Erythroblast (primary cell): Measurements from ENCODE around the gene PGAM2.

ENCODE experiments used
- DNase-seq, 2 experiments: peaks; one replicate each; lab custom pipeline; 2025; lab: John Stamatoyannopoulos, UW
- GATA1 ChIP-seq: IDR thresholded peaks from 2 replicates; pipeline ENCODE4 v1.6.1; 2011; ENCODE audit warnings: low read depth, mild to moderate bottlenecking, control low read depth, low read length, moderate library complexity
- POLR2A ChIP-seq: IDR thresholded peaks from 2 replicates; pipeline ENCODE4 v1.6.1; 2011; ENCODE audit warnings: mild to moderate bottlenecking, low read length

PGAM2 gene

DNA sequence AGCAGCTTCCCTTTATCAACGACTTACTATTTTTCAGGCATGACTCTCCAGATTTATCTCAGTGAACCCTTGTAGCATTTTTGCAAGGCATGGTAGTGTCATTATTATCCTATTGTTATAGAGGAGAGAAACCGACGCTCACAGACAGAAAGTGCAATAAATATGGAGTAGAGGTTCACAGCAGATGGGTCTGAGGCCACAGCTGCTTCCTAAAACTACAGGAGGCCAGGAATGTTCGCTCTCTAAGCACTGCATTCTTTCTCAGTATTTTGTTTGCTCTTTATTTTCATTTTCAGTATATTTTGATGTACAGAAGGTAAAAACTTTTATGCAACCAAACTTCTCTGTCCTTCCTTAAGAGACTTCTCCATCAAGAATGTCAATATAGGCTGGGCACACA lies 34.3 kb upstream of the PGAM2 start:
- TF ChIP-seq POLR2A: no peak
- no peak for DNase-seq

DNA sequence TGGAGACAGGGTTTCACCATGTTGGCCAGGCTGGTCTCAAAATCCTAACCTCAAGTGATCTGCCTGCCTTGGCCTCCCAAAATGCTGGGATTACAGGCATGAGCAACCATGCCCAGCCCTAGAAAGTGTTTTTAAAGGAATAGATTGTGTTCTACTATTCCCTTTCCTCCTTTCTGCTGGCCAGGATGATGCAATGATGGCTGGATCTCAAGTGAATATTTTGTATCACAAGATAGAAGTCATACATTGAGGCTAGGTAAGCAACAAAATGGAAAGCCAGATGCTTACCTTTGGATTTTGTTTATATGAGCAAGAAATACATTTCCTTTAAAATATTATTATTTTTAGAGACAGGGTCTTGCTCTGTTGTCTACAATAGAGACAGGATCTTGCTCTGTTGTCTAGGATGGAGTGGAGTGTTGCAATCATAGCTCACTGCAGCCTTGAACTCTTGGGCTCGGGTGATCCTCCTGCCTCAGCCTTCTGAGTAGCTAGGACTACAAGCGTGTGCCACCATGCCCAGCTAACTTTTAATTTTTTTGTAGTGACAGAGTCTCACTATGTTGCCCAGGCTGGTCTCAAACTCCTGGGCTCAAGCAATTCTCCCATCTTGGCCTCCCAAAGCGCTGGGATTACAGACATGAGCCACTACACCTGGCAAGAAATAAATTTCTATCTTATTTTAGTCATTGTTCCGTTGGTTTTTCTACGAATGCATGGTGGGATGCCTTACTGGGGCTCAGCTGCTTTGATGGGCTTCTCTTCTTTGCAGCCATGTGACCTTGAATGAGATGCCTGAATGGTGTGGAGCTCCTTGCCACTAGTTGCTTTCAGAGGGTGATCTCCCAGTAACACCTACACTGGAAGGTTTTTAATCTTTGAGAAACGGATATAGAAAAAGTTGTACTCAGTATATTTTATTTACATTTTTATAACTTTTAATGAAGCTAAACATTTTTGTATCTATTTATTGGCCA lies 33.0 kb upstream of the PGAM2 start:
- no peak for DNase-seq
- TF ChIP-seq GATA1 (no peak), POLR2A (no peak)

DNA sequence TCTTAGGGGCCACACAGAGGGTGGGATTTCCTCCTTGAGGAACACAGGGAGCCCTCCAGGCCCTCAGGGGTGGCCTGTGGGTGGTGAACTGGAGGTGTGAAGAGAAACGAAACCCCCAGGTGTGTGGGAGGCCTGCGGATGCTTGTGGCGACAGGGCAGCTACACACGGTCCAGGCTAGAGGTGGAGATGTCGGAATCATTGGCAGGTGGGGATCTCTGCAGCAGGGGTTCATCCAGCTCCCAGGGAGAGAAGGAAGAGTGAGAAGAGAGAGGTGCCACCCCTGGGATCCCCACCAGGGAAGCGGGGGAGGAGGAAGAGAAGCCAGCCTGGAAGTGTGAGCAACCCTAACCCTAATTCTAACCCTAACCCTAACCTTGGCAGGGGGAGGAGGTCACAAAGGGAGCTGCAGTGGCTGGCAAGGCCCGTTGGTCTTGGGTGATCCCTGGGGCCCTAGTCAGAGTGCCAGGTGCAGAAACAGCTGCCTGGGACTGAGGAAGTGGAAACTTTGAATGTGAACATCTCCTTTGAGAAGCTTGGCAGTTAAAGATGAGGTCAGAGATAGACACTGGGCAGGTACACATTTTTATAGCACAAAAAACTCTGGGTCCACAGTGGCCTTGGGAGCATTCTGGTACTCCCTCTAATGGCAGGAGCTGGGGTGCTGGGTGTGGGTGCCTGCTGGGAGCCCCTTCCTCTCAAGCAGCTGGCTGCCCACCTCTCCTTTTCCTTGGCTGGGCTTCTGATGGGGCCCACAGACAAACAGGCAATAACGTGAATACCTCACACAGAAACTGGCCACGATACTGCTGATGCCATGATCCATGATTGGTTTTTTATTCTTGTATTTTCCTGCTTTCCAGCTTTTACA lies 31.9 kb upstream of the PGAM2 start:
- TF ChIP-seq POLR2A: no peak
- no peak for TF ChIP-seq GATA1
- DNase-seq: no peak

DNA sequence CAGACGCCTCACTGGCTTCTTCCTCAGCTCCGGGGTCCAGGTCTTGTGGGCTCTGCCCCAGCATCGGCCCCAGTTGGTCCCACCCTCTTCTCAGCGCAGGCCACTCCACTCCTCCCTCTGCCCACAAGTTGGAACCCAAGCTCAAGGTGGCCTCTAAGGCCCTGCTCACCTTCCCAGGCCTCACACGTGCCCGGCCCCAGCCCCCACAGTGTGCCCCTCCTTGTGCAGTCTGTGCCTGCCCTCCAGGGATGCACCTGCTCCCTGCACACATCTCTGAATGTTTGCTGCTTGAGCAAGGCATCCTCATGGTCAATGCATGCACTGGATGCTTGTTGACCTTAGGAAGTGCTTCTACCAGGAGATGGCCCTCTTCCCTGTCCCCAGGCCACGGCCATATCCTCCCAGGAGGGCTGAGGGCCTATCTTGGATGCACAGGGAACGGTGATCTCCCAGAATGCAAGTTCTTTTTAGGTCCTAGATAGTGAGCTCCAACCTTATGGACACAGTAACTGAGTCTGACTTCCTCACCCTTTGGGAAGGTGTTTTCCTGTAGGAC lies 31.0 kb upstream of the PGAM2 start:
- no peak for DNase-seq
- no peak for TF ChIP-seq GATA1
- TF ChIP-seq POLR2A: no peak

DNA sequence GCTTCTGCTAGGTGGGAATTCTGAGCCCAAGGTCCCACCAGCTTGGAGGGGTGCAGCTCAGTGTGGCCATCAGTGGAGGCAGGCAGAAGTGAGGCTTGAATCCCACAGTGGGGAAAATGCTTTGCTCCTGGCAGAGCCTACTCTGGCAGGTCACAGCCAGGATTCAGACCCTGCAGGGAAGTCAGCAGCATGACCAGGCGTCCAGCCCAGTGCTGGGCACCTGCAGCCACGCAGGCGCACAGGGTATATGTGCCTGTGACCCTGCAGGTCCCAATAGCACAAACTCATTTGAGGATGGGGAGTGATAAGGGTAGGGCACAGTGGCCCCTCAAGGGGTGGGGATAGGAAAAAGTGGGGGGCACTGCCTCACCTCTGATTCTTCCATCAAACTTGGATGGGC lies 30.4 kb upstream of the PGAM2 start:
- no peak for DNase-seq
- TF ChIP-seq GATA1 (no peak), POLR2A (no peak)

DNA sequence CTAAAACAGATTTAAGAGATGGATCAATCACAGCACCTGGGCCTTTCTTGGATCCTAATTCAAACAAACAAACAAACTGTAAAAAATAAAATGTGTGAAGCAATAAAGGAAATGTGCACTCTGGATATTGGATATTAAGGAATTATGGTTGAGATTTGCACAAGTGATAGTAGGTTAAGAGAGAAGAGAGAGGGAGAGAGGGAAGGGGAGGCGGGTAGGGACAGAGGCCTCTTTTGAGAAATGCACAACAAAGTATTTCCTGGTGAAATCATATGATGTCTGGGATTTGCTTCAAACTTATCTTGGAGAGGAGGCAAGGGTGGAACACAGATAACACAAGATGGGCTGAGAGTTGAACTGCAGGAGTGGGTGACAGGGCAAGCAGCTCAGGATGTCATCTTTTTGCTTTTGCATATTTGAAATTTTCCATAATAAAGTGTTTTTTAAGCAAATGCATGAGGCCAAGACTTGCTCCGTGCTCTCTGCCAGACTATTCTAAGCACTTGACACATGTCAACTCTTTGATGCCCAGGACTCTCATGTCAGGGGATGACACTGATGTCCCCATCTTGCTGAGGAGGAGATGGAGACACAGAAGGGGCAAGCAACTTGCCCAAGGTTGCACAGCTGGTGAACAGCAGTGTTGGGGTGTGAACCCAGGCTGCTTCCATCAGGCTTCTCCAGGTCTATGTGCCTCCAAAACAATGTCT lies 29.7 kb upstream of the PGAM2 start:
- no peak for TF ChIP-seq GATA1
- no peak for TF ChIP-seq POLR2A
- no peak for DNase-seq

DNA sequence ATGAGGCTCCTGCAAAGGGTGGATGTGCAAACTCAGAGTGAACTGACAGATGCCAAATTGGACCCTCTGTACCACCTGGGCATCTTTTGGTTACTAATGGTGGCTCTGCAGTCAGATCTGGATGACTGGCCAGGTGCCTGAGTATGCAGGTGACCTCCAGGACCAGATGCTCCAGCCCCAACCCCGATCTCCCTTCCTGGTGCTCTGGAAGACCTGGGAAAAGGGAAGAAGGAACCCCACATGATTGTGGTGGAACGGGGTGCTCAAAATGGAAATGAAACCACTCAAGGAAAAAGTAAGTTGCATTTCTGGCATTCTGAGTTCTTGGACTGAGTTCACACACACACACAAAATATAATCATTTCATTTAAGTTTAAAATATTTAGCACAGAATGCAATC lies 29.0 kb upstream of the PGAM2 start:
- DNase-seq: no peak
- no peak for TF ChIP-seq GATA1
- TF ChIP-seq POLR2A: no peak

DNA sequence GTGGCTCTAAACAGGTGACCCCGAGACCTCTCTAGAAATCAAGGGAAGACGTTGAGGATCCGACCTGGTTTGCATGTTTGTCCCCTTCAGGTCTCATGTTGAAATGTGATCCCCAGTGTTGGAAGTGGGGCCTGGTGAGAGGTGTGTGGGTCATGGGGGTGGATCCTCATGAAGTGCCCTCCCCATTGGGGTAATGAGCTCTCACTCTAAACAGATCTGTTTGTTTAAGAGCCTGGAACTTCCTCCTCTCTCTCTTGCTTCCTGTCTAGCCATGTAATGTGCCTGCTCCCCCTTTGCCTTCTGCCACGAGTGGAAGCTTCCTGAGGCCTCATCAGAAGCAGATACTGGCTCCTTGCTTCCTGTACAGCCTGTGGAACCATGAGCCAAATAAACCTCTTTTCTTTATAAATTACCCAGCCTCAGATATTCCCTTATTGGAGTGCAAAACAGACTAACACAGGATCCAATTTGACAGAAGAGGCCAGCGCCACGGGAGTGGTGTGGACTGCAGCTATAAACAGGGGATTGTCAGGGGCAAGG lies 27.8 kb upstream of the PGAM2 start:
- TF ChIP-seq POLR2A (no peak), GATA1 (no peak)
- no peak for DNase-seq

DNA sequence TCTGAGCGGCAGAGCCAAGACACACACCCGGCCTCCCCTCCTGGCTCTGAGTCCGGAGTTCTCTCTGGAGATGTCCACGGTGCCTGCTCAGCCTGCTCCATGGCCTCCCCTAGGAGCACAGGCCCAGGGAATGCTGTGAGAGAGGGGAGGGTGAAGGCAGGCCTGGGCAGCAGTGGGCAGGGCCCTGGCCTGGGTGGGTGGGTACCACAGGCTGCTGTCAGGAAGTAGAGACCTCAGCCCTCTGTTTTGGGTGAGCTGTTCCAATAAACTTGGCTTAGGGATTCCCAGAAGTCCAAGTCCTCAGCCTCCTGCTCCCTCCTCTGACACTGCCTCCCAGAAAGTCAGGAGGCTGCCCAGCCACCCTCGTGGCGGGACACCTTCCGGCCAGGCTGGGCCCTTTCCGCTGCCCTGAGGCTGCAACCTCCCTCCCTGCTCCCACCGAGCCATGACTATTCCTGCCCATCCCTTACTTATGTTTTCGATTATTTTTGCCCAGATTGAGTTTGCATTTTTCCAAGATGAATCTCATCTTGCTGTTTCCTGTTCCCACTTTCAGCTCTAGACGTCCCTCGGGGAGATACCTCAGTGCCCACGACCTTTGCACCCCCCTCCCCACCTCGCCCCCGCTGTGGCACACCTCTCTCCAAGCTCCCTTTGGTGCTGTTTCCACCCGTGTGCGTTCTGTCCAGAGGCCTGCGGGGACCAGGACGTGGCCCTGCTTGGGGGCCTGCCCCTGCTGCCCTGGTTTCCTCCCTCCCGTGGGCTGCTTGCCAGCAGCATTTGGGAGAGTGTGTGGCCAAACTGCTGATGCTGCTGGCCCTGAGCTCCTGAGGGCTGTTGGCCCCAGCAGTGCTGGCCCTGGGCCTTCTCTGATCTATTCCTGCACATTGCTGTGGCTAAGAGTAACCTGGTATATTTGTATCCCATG lies 22.8 kb upstream of the PGAM2 start:
- TF ChIP-seq GATA1 (no peak), POLR2A (no peak)
- no peak for DNase-seq

DNA sequence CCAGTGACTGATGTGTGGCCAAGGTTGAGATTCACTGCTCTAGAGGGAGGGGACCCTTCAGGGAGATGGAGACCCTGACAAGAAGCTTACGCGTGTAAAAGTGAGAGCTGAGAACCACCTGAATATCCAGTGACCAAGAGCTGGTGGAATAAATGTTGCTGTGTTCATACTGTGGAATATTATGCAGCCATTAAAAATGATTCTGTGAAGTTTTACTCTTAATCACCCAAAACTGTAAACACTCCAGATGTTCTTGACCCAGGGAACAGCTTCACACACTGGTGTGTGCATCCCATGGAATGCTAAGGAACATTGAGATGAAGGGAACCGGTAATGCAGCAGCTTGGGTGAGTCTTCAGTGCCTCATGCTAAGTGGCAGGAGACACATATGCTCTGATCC lies 21.3 kb upstream of the PGAM2 start:
- no peak for DNase-seq
- TF ChIP-seq GATA1 (no peak), POLR2A (no peak)

DNA sequence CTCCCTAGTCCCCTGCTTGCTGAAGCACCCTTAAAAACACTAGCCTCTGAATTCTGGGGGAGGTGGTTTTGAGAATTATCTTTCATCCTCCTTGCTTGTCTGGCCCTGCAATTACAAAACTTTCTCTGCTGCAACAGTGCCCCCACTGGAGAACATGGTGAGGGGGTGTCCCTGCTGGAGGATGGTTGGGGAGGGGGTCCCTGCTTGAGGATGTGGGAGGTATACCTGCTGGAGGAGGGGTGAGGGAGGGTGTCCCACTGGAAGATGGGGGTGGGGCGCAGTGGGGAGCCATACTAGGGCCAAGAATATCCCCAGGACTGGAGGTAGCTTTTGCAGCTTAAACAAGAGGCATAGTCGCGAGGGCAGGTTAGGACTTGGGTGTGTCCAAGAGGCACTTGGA lies 20.2 kb upstream of the PGAM2 start:
- no peak for DNase-seq
- no peak for TF ChIP-seq GATA1
- TF ChIP-seq POLR2A: no peak

DNA sequence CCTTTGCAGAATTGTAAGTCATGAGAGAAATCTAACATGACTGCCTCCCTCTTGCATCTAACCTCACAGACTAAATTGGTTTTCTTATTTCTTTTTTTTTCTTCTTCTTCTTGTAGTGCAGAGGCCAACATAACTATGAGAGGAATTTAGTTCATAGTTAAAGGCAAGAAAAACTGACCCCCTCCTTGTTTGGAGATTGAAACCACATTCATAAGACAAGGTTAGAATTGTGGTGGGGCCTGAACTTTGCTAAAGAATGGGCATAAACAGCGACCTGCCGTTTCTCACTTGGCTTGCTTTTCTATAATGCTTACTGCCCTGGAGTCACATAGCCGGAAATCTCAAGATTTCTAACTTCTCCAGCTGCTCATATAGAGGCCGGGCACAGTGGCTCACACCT lies 19.3 kb upstream of the PGAM2 start:
- no peak for DNase-seq
- TF ChIP-seq POLR2A (no peak), GATA1 (no peak)
